GM18909 (cell line): ENCODE results near the gene IGSF3.
A peak's percentile ranks its signal among the peaks of the same experiment; 100 is the strongest.
"Not testable (repeated sequence)": the region's sequence is repeated elsewhere in the genome, so short reads cannot be mapped to it uniquely, and the experiment has no call there.

ENCODE experiments used
- ATAC-seq: cut with Tn5 transposase; IDR thresholded peaks from one replicate; pipeline ENCODE4 v1.9.1; 2021; ENCODE audit warnings: mild to moderate bottlenecking; ENCODE audit not compliant: unreplicated experiment, poor library complexity

Gene IGSF3

DNA sequence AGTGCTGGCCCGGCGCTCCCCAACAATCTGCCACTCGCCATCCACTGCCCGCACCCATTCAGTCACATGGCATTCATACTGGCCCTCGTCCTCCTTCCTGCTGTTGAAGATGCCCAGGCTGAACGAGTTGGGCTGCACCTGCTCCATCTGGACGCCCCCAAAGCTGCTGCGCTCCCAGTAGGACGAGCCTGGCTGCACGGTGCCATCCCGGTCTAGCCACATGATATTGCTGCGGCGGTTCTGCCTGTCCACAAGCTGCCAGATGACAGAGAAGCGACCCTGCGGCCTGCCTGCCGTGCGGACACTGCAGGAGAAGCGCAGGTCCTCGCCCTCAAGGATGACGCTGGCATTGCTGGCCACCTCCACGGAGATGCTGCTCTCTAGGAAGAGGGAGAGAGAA lies 63.9 kb downstream of the IGSF3 start:
- ATAC-seq = not testable (repeated sequence)

DNA sequence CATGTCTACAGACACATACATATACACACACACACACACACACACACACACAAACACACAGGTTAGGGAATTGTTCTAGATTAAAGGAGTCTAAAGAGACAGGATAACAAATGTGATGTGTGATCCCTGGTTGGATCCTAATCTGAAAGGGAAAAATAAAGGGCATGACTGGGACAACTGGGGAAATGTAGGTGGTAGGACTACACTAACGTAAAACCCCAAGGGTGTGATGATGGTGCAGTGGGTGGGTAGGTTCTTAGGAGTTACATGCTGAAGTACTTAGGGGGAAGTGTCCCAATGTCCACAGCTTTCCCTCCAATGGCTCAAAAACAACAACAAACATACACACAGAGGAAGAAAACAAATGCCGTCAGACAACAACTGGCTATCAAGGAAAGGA lies 68.2 kb downstream of the IGSF3 start:
- not testable (repeated sequence) for ATAC-seq

DNA sequence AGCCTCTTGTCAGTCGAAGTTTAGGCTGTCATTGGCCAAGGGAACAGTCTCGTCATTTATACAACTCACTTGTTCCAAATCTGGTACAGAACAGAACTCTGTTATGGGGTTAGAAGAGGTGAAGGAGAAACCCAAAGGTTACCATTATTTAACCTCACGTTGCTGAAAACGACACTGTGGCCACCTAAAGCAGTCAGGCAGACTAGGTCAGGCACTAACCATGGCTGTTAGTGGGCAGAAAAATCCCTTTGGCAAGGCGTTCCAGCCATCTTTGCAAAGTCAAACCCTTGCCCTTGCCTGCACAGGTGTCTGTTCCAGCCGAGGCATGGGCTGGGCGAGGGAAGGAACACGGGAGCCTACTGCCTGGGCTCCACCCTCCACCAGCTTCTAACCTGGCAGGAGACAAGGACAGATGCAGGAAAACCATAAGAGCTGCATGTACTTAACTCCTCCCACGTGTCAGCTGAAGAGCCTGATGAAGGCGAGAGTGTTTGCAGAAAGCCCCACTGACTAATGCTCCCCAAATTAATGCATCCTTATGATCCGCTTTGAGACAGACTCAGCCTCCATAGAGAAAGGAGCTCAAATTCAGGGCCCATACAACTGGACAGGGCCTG lies 69.0 kb downstream of the IGSF3 start:
- ATAC-seq = not testable (repeated sequence)

DNA sequence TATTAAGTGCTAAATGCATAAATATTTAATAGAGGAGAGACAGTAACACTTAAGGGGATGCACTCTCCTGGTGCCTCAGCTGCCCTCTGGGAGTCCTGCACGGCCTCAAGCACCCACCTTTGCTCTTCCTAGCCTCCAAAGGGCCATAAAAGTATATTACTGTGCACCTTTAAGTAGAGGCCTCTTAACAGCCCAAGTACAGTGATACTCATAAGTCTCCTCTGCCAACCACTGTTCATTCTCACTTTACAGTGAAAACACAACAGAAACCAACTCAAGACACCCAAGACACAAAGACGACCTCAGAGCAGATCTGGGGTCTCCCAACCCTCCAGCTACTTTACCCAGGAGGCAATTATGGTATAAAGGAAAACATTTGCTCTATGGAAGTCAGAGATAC lies 70.1 kb downstream of the IGSF3 start:
- peak; percentile 74 for ATAC-seq

DNA sequence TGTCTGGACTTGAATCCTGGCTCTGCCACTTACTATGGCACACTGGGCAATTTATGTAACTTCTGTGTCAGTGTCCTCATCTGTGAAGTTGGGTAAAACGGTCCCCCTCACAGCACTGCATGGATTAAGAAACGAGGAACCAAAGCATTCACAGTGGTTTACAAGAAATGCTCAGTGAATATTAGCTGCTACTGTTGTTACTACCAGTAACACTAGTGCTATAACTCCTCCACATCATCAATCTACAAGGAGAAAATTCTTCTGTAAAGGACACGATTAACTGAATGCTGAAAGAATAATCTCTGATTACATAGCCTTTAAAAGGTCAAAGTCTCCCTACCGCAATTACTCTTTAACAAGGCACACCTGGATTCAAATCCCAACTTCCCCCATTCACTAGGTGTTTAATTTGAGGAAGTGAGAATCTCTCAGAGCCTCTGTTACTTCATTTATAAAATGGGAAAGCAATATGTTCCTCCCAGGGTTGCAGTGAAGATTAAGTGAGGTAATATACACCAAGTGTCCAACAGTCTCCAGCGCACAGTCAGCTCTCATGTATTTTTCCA lies 70.7 kb downstream of the IGSF3 start:
- ATAC-seq = not testable (repeated sequence)

DNA sequence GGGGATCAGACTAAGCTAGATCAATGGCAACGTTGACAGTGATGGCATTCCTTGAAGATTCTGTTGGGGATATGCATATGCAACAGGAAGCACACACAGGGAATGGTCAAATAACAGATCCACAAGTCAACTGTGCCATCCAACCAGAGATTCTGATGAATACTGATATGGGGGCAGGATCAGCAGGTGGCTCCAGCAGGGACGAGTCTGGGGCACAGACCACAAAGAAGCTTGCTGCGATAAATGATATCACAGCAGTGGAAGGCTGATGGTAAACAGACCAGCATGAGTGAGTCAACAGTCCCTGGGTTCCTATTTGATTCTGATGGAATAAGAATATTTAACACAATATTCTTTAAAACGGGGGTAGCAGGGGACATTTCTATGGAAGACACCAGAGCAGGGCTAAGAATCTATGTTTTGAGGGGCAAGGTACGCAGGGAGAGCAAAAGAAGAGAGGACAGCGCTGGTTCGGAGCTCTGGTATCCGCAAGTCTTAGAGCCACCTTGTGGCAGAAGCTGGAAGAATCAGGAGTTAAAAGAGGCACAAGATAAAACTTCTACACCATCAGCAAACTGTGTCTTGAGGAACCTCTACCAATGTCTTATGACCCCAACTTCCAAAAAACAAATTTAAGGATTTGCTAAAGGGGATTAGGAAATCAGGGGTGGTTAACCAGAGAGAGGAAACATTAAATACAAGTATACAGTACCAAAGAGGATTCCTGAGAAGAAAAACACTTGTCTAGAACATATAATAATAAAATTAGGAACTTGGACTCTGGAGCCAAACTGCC lies 71.4 kb downstream of the IGSF3 start:
- peak; percentile 61 for ATAC-seq

DNA sequence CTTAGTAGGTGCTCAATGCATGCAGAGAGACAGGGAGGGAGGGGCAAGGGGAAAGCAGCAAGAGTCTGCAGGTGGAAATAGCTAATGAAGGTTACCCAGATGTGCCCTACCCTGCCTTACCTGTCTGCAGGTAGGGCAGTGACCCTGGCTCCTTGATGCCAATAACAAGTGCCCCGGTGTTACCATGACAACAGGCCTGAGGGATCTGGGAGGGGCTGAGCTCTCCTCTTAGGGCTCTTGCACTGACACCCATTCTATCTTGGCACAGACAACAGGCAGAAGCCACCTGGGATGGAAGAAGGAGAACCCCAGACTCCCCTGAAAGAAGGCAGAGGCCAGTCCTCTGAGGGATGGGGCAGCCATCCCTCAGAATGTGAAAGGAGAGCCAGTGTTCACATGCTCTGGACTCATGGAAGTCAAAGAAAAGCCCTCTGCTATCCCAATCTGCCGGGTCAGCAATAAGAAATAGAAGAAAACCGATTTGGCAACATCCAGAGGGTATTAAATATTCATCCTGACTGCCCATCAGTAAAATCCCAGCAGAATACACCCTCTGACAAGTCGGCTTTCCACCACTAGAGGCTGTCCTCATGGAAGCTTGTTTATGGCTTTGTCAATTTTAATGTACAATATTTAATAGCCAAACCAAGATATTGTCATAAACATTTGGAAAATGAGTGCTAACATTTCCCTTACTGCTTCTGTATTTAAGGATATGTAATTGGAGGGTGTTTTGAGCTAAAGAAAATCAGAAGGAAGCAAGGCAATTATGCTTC lies 72.3 kb downstream of the IGSF3 start:
- not testable (repeated sequence) for ATAC-seq

DNA sequence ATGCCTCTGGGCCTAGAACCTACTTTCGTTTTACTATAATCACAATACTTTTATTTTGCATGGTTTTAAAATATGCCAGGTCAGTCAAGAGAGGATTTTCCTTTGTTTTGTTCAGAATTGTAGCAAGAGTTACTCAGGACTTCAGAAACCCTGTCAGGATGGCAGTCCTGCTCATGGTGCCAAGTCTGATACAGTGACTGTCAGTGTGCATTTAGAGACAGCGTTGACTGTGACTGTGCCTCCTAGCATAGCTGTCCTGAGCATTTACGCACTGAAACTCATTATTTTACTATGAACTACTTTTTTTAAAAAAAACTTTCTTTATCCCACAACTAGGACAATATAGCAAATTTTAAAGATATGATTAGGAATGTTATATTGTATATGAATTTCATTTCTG lies 73.6 kb downstream of the IGSF3 start:
- not testable (repeated sequence) for ATAC-seq

DNA sequence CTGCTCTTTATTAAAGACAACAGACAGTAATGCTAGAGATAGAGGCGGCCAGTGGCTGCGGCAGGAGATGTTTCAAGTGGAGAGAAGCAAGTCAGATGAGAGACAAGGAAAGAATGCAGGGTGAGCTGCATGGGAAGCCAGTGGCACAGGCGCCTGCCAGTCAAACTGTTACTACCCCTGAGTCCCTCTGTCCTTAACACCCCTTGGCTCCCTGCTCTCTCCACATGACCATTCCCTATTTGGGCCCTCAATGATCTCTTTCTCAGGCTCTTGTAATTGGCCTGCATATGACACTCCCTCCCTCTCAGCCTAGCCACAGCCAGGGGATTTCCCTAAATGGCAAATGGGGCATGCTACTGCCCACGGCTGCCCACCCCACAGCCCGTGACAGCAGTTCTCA lies 74.1 kb downstream of the IGSF3 start:
- not testable (repeated sequence) for ATAC-seq

DNA sequence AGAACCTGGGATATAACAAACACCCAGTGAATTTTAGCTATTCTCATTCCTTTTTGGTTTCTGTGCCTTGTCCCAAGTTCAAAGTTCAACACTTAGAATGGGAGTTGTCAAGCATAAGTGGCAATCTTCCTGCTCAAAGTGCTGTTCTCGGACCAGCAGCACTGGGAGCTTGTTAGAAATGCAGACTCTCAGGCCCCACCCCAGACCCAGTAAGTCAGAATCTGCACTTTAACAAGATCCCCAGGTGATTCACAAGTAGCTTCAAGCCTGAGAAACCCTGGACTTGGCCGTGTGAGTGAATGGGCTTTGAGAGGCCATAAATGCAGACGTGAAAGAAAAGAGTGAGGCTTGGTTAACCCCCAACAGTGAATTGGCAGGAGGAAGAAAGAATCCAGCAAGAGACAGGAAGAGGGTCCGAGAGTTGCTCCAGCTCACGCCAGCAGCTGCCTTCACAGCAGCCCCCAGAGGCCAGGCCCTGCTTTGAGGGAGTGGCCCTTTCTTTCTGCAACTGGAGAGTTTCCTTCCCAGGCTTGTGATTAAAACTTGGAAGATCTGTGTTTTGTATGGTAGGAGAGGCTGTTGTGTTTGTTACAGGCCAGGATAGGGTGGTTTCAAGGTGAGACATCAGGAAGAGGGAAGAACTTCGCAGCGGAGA lies 75.5 kb downstream of the IGSF3 start:
- not testable (repeated sequence) for ATAC-seq

DNA sequence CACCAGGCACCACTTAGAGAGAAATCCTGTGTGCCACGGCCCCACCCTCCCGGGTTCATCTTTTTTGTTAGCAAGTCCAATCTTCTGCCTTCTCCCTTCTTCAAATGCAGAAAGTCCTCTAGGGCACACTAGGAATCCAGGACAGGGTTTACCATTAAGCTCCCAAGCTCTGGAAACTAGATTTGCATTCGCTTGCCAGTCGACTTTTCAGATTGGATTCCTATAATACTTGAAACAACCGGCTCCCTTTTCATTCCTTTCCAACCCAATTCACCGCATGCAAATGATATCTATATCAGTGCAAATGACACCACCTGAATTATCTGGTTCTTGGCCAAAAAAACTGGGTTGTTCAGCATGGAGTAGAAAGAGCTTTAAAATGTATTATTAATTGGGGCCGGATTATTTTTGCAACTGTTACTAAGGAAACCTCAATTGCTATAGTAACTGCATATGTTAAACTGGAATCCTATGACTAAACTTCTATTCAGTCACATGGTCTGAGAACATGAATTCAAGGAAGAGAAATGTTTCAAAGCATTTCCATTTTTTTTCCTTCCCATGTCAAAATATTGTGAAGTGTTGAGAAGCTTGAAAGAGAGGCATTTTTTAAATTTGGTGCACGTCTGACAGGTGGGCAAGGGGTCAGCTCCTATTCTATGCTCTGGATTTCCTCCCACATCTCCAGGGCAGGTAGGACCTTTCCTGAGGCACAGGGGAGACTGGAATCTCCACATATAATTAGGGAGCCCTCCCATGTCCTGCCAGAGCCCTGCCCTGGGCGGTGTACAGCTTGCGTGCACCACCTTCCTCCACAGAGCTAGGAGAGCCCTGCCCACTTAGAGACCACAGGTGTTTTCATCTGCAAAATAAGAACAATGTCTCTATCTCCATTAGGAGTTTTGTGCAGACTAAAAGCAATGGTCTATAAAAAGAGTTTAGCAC lies 76.3 kb downstream of the IGSF3 start:
- ATAC-seq = not testable (repeated sequence)

DNA sequence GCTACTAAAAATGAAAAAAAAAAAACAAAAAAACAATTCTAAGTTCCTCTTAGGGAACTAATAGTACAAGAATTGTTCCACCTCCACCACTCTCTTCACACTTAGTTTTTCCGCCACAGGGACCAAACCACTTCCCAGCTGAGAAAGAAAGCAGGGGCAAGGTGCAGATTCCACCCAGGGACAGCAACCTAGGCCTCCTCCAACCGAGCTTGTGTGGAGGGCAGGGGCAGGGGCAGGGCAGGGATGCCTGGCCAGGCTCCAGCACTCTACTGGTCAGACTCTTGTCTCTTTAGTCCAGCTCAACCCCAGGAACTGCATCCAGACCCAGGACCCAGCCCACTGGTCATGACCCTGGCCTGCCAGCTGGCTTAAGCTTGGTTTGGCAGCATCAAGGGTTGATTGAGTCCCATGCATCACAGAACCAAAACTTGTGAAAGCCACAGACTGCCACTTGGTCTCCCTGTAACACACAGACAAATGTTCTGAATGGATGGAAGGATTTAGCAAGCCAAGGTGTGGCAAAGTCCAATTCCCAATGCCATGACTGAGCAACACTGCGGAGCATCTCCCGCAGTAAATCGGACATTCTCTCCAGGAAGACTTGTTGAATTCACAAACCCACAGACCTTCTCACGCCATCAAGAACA lies 77.1 kb downstream of the IGSF3 start:
- not testable (repeated sequence) for ATAC-seq

DNA sequence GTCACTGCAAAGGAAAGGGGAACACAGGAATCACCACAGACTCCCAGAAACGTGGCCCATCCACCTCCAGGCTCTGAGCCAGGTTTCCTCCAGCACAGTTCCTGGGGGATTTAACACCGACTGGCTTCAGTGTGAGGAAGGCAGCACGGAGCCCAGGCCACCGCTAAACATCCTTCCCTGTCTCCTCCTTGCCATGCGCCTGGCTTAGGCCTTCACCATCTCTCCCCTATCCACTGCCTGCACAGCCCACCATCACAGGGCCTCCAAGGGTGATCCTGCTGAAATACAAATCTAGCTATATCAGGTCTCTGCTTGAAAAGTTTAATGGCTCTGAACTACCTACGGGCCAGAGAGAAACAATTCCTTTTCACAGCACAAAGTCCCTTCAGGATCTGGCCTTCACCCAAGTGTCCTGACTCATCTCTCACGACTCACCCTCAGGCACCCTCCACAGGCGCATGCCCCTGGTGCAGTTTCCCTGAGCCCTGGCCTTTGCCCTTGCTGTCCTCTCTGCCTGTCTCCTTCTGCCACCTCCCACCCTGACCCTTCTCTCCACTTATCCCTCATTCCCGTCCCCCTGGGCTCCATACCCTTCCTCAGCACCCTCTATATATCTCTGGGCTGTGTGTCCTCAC lies 78.3 kb downstream of the IGSF3 start:
- ATAC-seq = not testable (repeated sequence)

DNA sequence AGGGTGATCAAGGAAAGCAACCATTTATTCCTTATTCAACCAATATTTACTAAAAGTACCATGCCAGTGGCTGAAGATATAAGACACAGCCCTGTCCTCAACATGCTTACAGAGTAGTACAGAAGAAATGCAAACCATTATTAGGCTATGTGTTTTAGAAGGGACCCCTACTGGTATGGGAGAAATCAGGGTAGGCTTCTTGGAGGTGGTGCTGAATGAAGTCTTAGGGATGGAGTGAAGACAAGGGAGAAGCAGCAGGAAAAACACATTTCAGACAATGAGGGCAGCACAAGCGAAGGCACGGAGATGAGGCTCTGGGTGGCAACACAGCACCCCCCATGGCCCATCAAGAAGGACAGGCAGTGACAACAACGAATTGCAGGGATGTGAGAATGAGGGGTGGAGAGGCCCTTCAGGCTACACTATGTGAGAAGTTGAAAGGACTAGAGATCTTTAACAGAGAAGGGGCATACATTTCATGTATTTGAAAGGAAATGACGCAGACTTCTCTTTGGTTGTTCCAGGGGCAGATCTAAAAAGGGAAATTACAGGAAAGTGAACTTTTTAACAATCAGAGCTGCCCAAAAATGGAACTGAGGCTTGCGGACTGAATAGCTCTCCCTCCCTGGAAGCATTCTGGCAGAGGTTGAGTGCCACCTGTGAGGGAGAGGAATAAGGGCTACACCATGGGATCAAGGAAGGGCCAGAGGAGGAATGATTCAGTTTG lies 79.9 kb downstream of the IGSF3 start:
- ATAC-seq = no peak

DNA sequence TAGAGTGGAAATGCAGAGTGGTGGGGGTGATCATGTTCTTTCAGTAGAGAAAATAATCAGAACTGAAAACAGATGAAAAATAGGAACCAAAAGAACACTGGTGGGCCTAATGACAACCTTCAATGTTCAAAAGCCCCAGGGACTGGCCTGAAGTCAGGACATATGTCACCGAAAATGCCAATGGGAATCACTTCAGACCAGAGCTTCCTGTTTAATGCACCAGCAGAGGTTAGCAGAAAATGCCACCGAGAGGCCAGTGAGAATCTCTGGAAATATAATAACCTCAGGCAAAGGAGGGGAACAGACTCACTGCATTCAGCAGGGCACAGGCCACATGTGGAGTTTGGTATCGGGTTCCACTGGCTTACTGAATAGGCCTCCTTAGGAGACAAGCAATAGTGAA lies 80.8 kb downstream of the IGSF3 start:
- peak; percentile 71 for ATAC-seq

DNA sequence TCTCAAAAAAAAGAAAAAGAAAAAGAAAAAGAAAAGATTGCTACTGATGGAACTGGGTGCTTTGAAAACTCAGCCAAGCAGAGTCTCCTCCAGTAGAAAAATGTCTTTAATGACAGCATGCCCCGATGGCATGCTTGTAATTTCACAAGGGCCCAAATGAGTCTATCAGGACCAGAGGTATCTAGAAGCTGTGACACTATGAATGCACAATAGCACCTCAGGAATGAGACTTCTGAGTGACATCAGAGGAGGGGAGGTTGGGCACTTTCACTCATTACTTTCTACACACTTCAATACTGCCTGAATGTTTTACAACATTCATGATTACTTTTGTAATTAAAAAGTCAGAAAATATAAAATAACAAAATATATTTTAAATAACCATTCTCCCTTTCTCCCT lies 81.6 kb downstream of the IGSF3 start:
- no peak for ATAC-seq

DNA sequence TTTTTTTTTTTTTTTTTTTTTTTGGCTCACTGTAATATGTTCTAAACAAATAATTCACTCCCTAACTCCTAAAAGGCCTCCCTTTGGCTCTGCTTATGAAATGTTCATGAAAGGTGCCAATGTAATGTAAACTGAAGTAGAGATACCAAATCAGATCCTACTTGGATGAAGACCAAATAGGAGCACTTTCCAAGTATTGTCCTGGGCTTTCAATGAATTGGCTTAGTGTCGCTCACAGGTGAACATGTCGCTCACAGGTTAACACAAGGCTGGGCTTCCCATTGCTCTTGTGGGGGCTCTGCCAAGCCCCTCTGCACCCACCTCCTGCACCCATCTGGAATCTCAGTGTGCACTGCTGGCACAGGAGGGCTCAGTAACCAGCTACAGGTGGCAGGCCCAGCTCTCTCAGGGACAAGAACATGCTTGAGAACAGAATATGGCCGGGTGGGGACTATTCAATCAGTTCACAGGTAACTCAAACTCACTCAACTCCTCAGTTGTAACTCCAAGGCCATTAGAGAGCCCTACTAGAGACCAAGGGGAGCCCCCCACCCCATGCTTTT lies 86.1 kb downstream of the IGSF3 start:
- ATAC-seq = no peak
